Measurements from ENCODE around the gene SLC17A5.

GRCh38 chr6:73577676-73578075 lies 76.1 kb downstream of the SLC17A5 start:
- TF ChIP-seq, protein P1, sequence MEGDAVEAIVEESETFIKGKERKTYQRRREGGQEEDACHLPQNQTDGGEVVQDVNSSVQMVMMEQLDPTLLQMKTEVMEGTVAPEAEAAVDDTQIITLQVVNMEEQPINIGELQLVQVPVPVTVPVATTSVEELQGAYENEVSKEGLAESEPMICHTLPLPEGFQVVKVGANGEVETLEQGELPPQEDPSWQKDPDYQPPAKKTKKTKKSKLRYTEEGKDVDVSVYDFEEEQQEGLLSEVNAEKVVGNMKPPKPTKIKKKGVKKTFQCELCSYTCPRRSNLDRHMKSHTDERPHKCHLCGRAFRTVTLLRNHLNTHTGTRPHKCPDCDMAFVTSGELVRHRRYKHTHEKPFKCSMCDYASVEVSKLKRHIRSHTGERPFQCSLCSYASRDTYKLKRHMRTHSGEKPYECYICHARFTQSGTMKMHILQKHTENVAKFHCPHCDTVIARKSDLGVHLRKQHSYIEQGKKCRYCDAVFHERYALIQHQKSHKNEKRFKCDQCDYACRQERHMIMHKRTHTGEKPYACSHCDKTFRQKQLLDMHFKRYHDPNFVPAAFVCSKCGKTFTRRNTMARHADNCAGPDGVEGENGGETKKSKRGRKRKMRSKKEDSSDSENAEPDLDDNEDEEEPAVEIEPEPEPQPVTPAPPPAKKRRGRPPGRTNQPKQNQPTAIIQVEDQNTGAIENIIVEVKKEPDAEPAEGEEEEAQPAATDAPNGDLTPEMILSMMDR (IDR thresholded peaks at IDR 0.05), result no peak
- no peak for TF ChIP-seq EZH2 (IDR thresholded peaks at IDR 0.05; ENCODE audit: borderline replicate concordance, insufficient read depth, low read depth, low read length, poor library complexity, severe bottlenecking)
